CD14-positive monocyte (primary cell): ENCODE data around the gene SMPDL3A. TPM values are rescaled to one million over a fixed set of nuclear protein-coding genes. Genes with fewer than 3 reads are reported as not detected.

Experiments used
- DNase-seq, 3 donors: peaks; one replicate each; pipeline ENCODE4 v3.0.0-alpha.2; 2011 to 2022
- H2AFZ ChIP-seq: 2 replicates; pipeline ENCODE4 v1.6.0; 2012; ENCODE audit warnings: mild to moderate bottlenecking, low read depth, low read length, inconsistent platforms; ENCODE audit not compliant: insufficient read depth, poor library complexity, severe bottlenecking
- H3K27ac ChIP-seq, 2 donors: 1 replicate in 1 of 2; 2 replicates in 1 of 2; pipeline ENCODE4 v1.5.1; 2012 to 2013; ENCODE audit warnings: low read length in 2 of 2, control low read depth in 1 of 2, inconsistent platforms in 1 of 2, low read depth in 1 of 2, mild to moderate bottlenecking in 1 of 2
- H3K27me3 ChIP-seq, 2 donors: one replicate each; pipeline versions ENCODE4 v1.6.0 to v1.6.1; 2011 to 2013; ENCODE audit warnings: low read length in 2 of 2; ENCODE audit not compliant: control insufficient read depth in 2 of 2, insufficient read depth in 2 of 2
- H3K36me3 ChIP-seq, 2 donors: replicated peaks in 1 of 2; 1 replicate in 1 of 2; 2 replicates in 1 of 2; pipeline versions ENCODE4 v1.5.1 to v1.6.1; 2012 to 2013; ENCODE audit warnings: low read length in 2 of 2, control low read depth in 1 of 2, inconsistent platforms in 1 of 2, mild to moderate bottlenecking in 1 of 2; ENCODE audit not compliant: insufficient read depth in 2 of 2, control insufficient read depth in 1 of 2
- H3K4me1 ChIP-seq, 2 donors: 1 replicate in 1 of 2; 2 replicates in 1 of 2; pipeline versions ENCODE4 v1.5.1 to v1.6.1; 2012 to 2013; ENCODE audit warnings: low read length in 2 of 2, control low read depth in 1 of 2, inconsistent platforms in 1 of 2, mild to moderate bottlenecking in 1 of 2, moderate library complexity in 1 of 2; ENCODE audit not compliant: insufficient read depth in 2 of 2, control insufficient read depth in 1 of 2
- H3K4me2 ChIP-seq: replicated peaks from 2 replicates; pipeline ENCODE3; 2012; ENCODE audit warnings: low read length, moderate library complexity, mild to moderate bottlenecking; ENCODE audit not compliant: poor library complexity, severe bottlenecking; ENCODE audit errors: extremely low read depth
- H3K4me3 ChIP-seq, 3 experiments: fragments of 200-600 bp in 1 of 3; sonication (generic) in 1 of 3; replicated peaks in 1 of 3; 1 replicate in 2 of 3; 2 replicates in 1 of 3; pipeline ENCODE4 v1.5.1; 2011 to 2013; ENCODE audit warnings: low read length in 3 of 3, mild to moderate bottlenecking in 3 of 3, control low read depth in 2 of 3, low read depth in 2 of 3, inconsistent platforms in 1 of 3, moderate library complexity in 1 of 3
- H3K79me2 ChIP-seq: 2 replicates; pipeline ENCODE4 v1.6.0; 2012; ENCODE audit warnings: mild to moderate bottlenecking, control low read depth, inconsistent platforms, low read length, moderate library complexity; ENCODE audit not compliant: insufficient read depth
- H3K9ac ChIP-seq: 2 replicates; pipeline ENCODE4 v1.6.0; 2017; ENCODE audit warnings: low read length, mild to moderate bottlenecking; ENCODE audit not compliant: insufficient read depth, poor library complexity, severe bottlenecking
- H3K9me3 ChIP-seq, 2 donors: replicated peaks in 1 of 2; 1 replicate in 1 of 2; 2 replicates in 1 of 2; pipeline versions ENCODE4 v1.5.1 to v1.6.1; 2012 to 2013; ENCODE audit warnings: low read length in 2 of 2, control low read depth in 1 of 2; ENCODE audit not compliant: control insufficient read depth in 1 of 2, insufficient read depth in 1 of 2
- H4K20me1 ChIP-seq: 2 replicates; pipeline ENCODE4 v1.6.0; 2012; ENCODE audit warnings: mild to moderate bottlenecking, low read length, control low read depth, moderate library complexity; ENCODE audit not compliant: insufficient read depth
- H3K27ac Mint-ChIP-seq, 7 donors: one replicate each; pipeline ENCODE4 v1.8.0; 2020; ENCODE audit warnings: mild to moderate bottlenecking in 7 of 7, mixed read lengths in 7 of 7, moderate library complexity in 6 of 7, inconsistent platforms in 2 of 7
- H3K27me3 Mint-ChIP-seq, 3 donors: one replicate each; pipeline ENCODE4 v1.8.0; 2021 to 2022; ENCODE audit warnings: low read depth in 3 of 3, mild to moderate bottlenecking in 3 of 3, mixed read lengths in 3 of 3, moderate library complexity in 3 of 3, inconsistent platforms in 1 of 3
- H3K36me3 Mint-ChIP-seq, 2 donors: one replicate each; pipeline ENCODE4 v1.8.0; 2020; ENCODE audit warnings: mixed read lengths in 2 of 2, inconsistent platforms in 1 of 2, mild to moderate bottlenecking in 1 of 2
- H3K4me1 Mint-ChIP-seq: one replicate; pipeline ENCODE4 v1.8.0; 2020; ENCODE audit warnings: mild to moderate bottlenecking, mixed read lengths
- H3K4me3 Mint-ChIP-seq, 2 donors: one replicate each; pipeline ENCODE4 v1.8.0; 2020; ENCODE audit warnings: mild to moderate bottlenecking in 2 of 2, mixed read lengths in 2 of 2, moderate library complexity in 1 of 2
- H3K9me3 Mint-ChIP-seq, 7 donors: one replicate each; pipeline ENCODE4 v1.8.0; 2020 to 2022; ENCODE audit warnings: mixed read lengths in 7 of 7, mild to moderate bottlenecking in 6 of 7, moderate library complexity in 6 of 7, inconsistent platforms in 2 of 7
- WGBS: methylation state at CpG from one replicate; pipeline ENCODE4 v1.1.5; 2013; ENCODE audit warnings: missing lambda C conversion rate; ENCODE audit not compliant: insufficient coverage; 5-methylcytosine and 5-hydroxymethylcytosine counted together
- intact Hi-C, 2 donors: fragments of 100-400 bp; cut with micrococcal nuclease; formaldehyde crosslinking; loops; one replicate each; pipeline versions ENCODE4 v1.15.0 to v1.15.1; 2023
- polyA plus RNA-seq, 3 donors: library from polyadenylated mRNA; depleted of rRNA in 1 of 3; unstranded in 2 of 3; stranded (reverse) in 1 of 3; fragments of 300-500 nt in 2 of 3; fragments of >200 nt in 1 of 3; fragmentation: Illumina TruSeq in 2 of 3; gene quantifications; 1 replicate in 2 of 3; 2 replicates in 1 of 3; pipeline ENCODE4 v1.2.3, GENCODE V29; 2012 to 2021
- TF ChIP-seq, protein P1 (sequence below): fragments of 200-600 bp; IDR thresholded peaks from one replicate; pipeline ENCODE4 v1.8.0; 2022; ENCODE audit warnings: antibody characterized with exemption, mild to moderate bottlenecking

Gene SMPDL3A
- polyA plus RNA-seq, 3 donors = 21.3 to 30.1 (median 21.7) TPM

DNA sequence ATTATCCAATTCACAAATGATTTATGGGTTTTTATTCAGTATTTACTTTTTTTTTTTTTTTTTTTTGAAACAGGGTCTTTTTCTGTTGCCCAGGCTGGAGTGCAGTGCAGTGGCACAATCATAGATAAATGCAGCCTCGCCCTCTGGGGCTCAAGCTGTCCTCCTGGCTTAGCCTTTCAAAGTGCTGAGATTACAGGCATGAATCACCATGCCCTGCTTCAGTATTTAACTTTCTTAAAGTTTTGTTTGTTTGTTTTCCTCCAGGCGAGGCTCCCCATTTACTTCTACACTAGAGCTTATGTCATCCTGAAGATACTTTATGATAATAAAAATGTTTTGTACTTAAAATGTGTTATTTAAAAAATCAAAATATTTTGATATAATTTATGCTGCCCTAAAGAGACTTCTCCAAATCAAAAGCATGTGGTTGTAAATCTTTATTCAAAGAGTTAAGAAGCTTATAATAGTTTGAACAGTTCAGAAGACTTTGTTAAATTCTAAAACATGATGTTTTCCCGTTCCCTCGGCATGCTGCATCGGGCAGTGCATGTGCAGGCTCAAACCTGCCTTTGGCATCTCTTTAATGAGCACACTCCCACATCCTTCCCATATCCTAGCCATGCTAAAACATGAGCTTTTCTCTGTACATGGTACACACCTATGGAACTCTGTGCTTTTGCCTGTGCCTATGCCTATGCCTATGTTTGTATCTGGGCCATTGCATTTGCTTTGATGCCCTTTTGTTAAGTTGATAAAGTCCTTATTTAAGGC lies 11.0 kb downstream of the SMPDL3A start:
- Histone ChIP-seq H3K9ac (no peak overlapping the region), H3K4me1 (no peaks in the 10 kb centered on the region), H2AFZ (no peak overlapping the region), H3K9me3 (no peaks in the 10 kb centered on the region), H3K4me3 (no peak overlapping the region), H3K36me3 (peaks cover 49 to 82% of the 10 kb centered on the region in 2 donors), H3K79me2 (peaks cover 12% of the 10 kb centered on the region), H3K27me3 (no peaks in the 10 kb centered on the region), H4K20me1 (peaks cover 56% of the 10 kb centered on the region), H3K27ac (no peak overlapping the region), H3K4me2 (no peak overlapping the region)
- DNase-seq = no peak
- 93% methylated on average over 3 of the region's 5 CpGs for WGBS
- Mint-ChIP-seq H3K4me3 (no peak overlapping the region), H3K27ac (no peak overlapping the region), H3K4me1 (peaks cover 4% of the 10 kb centered on the region), H3K27me3 (peaks cover 0 to 1% (median 0%) of the 10 kb centered on the region in 3 donors), H3K9me3 (peaks cover 0 to 1% (median 0%) of the 10 kb centered on the region in 7 donors), H3K36me3 (peaks cover 69 to 85% of the 10 kb centered on the region in 2 donors)
- intact Hi-C loops = no loop called here
- TF ChIP-seq, protein P1, sequence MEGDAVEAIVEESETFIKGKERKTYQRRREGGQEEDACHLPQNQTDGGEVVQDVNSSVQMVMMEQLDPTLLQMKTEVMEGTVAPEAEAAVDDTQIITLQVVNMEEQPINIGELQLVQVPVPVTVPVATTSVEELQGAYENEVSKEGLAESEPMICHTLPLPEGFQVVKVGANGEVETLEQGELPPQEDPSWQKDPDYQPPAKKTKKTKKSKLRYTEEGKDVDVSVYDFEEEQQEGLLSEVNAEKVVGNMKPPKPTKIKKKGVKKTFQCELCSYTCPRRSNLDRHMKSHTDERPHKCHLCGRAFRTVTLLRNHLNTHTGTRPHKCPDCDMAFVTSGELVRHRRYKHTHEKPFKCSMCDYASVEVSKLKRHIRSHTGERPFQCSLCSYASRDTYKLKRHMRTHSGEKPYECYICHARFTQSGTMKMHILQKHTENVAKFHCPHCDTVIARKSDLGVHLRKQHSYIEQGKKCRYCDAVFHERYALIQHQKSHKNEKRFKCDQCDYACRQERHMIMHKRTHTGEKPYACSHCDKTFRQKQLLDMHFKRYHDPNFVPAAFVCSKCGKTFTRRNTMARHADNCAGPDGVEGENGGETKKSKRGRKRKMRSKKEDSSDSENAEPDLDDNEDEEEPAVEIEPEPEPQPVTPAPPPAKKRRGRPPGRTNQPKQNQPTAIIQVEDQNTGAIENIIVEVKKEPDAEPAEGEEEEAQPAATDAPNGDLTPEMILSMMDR = no peak

DNA sequence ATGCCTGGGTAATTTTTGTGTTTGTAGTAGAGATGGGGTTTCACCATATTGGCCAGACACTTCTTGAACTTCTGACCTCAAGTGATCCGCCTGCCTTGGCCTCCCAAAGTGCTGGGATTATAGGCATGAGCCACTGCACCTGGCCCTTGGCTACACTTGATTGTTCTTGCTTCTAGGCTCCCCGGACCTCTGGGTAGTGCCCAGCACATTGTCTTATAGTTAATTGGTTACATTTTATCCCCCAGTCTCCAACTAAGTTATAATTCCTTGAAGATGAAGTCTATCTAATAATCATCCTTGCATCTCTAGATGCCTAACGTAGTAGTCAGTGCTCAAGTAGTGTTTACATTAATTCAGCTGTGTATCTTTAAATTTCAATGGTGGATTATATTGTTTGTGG lies 11.8 kb downstream of the SMPDL3A start:
- no peak overlapping the region for H3K27ac Mint-ChIP-seq
- DNase-seq = no peak
- peaks cover 4% of the 10 kb centered on the region for H3K4me1 Mint-ChIP-seq

More for the DNA sequence above, 11.8 kb downstream of the SMPDL3A start:
- Histone ChIP-seq H3K27ac (no peak overlapping the region), H3K9ac (no peak overlapping the region), H3K4me1 (no peaks in the 10 kb centered on the region), H3K79me2 (peaks cover 4% of the 10 kb centered on the region), H3K9me3 (no peaks in the 10 kb centered on the region), H4K20me1 (peaks cover 48% of the 10 kb centered on the region), H3K27me3 (no peaks in the 10 kb centered on the region), H3K4me3 (no peak overlapping the region), H3K4me2 (no peak overlapping the region), H3K36me3 (peaks cover 58 to 90% of the 10 kb centered on the region in 2 donors), H2AFZ (no peak overlapping the region)
- TF ChIP-seq, protein P1 = no peak
- intact Hi-C loops = no loop called here
- Mint-ChIP-seq H3K9me3 (peaks cover 0 to 1% (median 0%) of the 10 kb centered on the region in 7 donors), H3K36me3 (peaks cover 77 to 93% of the 10 kb centered on the region in 2 donors), H3K4me3 (no peak overlapping the region), H3K27me3 (peaks cover 0 to 3% (median 1%) of the 10 kb centered on the region in 3 donors)
- 17% methylated on average over 1 of the region's 3 CpGs for WGBS
